Osteoblast (primary cell): ENCODE data around the gene AIF1L. TPM values are rescaled to one million over a fixed set of nuclear protein-coding genes. Genes with fewer than 3 reads are reported as not detected.
"Not testable (repeated sequence)": the region's sequence is repeated elsewhere in the genome, so short reads cannot be mapped to it uniquely, and the experiment has no call there.

Experiments used
- DNase-seq: peaks from one replicate; pipeline ENCODE4 v3.0.0; 2011; ENCODE audit warnings: low spot score, mixed read lengths; ENCODE audit not compliant: insufficient read length; ENCODE audit errors: missing footprints
- H2AFZ ChIP-seq: 2 replicates; pipeline ENCODE4 v1.6.0; 2011; ENCODE audit warnings: mild to moderate bottlenecking, low read length
- H3K27ac ChIP-seq: 2 replicates; pipeline ENCODE4 v1.5.1; 2011; ENCODE audit warnings: mild to moderate bottlenecking, low read depth, low read length, moderate library complexity
- H3K27me3 ChIP-seq: 2 replicates; pipeline ENCODE4 v1.6.0; 2012; ENCODE audit warnings: mild to moderate bottlenecking, control low read depth, inconsistent platforms, low read length, moderate library complexity; ENCODE audit not compliant: insufficient read depth
- H3K36me3 ChIP-seq: 2 replicates; pipeline ENCODE4 v1.5.1; 2011; ENCODE audit warnings: mild to moderate bottlenecking, low read length, control low read depth, moderate library complexity; ENCODE audit not compliant: insufficient read depth
- H3K4me1 ChIP-seq: 2 replicates; pipeline ENCODE4 v1.5.1; 2011; ENCODE audit warnings: mild to moderate bottlenecking, low read length, control low read depth, moderate library complexity; ENCODE audit not compliant: insufficient read depth
- H3K4me2 ChIP-seq: 2 replicates; pipeline ENCODE4 v1.6.0; 2011; ENCODE audit warnings: mild to moderate bottlenecking, low read length; ENCODE audit not compliant: insufficient read depth
- H3K4me3 ChIP-seq: fragments of 200-600 bp; sonication (generic); 3 replicates; pipeline ENCODE4 v1.5.1; 2012; ENCODE audit warnings: mild to moderate bottlenecking, low read length, inconsistent platforms; ENCODE audit not compliant: insufficient read depth
- H3K79me2 ChIP-seq: 2 replicates; pipeline ENCODE4 v1.6.0; 2012; ENCODE audit warnings: mild to moderate bottlenecking, low read length, control low read depth, inconsistent platforms; ENCODE audit not compliant: insufficient read depth
- H3K9me3 ChIP-seq: 2 replicates; pipeline ENCODE4 v1.5.1; 2011; ENCODE audit warnings: low read depth, low read length, control low read depth
- H4K20me1 ChIP-seq: 2 replicates; pipeline ENCODE4 v1.6.0; 2012; ENCODE audit warnings: mild to moderate bottlenecking, low read length, control low read depth; ENCODE audit not compliant: insufficient read depth
- total RNA-seq: library from RNA; depleted of rRNA; stranded (reverse); fragments of >200 nt; gene quantifications from 2 replicates; pipeline ENCODE4 v1.2.3, GENCODE V29; 2012
- TF ChIP-seq, protein P1 (sequence below): IDR thresholded peaks from 2 replicates; pipeline ENCODE4 v1.5.1; 2011; ENCODE audit warnings: mild to moderate bottlenecking, low read depth, low read length, moderate library complexity; ENCODE audit errors: extremely low read depth

The AIF1L gene
- total RNA-seq, 1 donor, result not detected

DNA sequence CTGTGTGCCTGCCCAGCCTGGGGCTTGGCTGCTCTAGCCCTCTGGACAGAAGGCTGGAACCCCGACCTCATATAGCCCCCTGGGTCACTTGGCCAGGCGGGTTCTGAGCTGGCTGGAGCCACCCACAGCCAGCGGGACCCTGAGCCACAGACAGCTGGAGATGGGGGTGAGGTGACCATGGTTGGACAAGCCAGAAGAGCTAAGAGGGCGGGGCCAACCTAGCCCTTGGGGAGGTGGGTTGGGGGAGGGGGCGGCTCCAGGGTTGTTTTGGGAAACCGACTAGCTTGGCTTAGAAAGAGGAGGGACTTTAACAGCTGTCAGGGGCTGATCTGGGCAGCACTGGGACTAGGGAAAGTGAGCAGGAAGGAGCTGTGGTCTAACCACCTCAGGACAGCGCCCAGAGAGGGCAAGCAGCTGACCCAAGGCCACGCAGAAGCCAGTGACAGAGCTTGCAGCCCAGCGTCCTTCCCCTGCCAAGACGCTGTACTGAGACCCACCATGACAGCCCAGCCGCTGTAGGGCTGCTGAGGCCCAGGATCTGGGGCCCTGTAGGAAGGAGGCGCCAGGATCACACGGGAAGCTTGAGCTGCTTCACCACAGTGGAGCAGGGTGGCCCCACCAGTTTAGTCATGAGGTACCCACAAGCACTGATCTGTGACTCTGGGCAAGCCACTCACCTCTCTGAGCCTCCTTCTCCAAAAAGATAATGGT is 2.2 kb downstream of the AIF1L start:
- DNase-seq, result peak; percentile 85
- Histone ChIP-seq H3K36me3 (no peaks in the 10 kb centered on the region), H3K4me2 (no peak overlapping the region), H3K4me1 (no peaks in the 10 kb centered on the region), H3K27ac (no peak overlapping the region), H3K9me3 (no peaks in the 10 kb centered on the region), H3K27me3 (peaks cover 45% of the 10 kb centered on the region), H4K20me1 (no peaks in the 10 kb centered on the region), H3K4me3 (no peak overlapping the region), H2AFZ (no peak overlapping the region), H3K79me2 (no peaks in the 10 kb centered on the region)
- TF ChIP-seq, protein P1, sequence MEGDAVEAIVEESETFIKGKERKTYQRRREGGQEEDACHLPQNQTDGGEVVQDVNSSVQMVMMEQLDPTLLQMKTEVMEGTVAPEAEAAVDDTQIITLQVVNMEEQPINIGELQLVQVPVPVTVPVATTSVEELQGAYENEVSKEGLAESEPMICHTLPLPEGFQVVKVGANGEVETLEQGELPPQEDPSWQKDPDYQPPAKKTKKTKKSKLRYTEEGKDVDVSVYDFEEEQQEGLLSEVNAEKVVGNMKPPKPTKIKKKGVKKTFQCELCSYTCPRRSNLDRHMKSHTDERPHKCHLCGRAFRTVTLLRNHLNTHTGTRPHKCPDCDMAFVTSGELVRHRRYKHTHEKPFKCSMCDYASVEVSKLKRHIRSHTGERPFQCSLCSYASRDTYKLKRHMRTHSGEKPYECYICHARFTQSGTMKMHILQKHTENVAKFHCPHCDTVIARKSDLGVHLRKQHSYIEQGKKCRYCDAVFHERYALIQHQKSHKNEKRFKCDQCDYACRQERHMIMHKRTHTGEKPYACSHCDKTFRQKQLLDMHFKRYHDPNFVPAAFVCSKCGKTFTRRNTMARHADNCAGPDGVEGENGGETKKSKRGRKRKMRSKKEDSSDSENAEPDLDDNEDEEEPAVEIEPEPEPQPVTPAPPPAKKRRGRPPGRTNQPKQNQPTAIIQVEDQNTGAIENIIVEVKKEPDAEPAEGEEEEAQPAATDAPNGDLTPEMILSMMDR, result no peak

DNA sequence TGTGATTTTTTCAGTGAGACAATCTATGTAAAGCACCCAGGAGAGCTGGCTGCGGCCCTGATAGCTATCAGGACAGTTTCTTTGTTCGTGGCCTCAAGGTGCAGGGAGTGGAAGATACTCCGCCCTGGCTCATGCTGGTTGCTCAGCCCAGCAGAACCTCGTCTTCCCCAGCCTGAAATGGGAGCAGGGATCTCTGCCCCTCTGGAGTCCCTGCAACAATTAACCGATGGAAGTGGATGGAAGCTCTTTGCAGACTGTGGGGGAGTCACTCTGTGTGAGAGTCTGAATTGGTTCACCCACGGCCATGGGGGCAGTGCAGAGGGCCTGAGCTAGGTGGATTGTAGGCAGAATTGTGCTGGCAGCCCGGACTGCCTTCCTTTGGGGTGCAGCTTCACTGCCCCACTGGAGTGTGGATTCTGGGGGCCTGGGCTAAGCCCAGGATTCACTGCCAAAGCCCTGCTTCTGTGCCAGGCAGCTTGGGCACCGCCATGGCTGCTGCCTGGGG is 2.8 kb downstream of the AIF1L start:
- no peak overlapping the region for H2AFZ ChIP-seq
- TF ChIP-seq, protein P1, result no peak
- no peaks in the 10 kb centered on the region for H4K20me1 ChIP-seq
- no peaks in the 10 kb centered on the region for H3K4me1 ChIP-seq
- peaks cover 42% of the 10 kb centered on the region for H3K27me3 ChIP-seq
- H3K79me2 ChIP-seq, result no peaks in the 10 kb centered on the region
- no peaks in the 10 kb centered on the region for H3K36me3 ChIP-seq
- no peak overlapping the region for H3K4me3 ChIP-seq
- H3K27ac ChIP-seq, result no peak overlapping the region
- H3K9me3 ChIP-seq, result no peaks in the 10 kb centered on the region
- DNase-seq, result peak; percentile 76
- H3K4me2 ChIP-seq, result no peak overlapping the region

DNA sequence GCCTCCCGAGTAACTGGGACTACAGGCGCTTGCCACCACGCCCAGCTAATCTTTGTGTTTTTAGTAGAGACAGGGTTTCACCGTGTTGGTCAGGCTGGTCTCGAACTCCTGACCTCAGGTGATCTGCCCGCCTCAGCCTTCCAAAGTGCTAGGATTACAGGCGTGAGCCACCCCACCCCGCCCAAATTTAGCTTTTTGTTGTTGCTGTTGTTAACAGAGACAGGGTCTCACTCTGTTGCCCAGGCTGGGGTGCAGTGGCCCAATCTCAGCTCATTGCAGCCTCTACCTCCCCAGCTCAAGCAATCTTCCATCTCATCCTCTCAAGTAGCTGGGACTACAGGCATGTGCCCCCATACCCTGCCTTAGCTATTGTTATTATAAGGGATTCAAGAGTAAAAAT is 3.5 kb downstream of the AIF1L start:
- H3K4me2 ChIP-seq, H3K9me3 ChIP-seq, H4K20me1 ChIP-seq, H3K36me3 ChIP-seq, H2AFZ ChIP-seq, H3K4me1 ChIP-seq, H3K4me3 ChIP-seq, H3K27ac ChIP-seq, H3K79me2 ChIP-seq, DNase-seq: not testable (repeated sequence)
- peaks cover 35% of the 10 kb centered on the region for H3K27me3 ChIP-seq

DNA sequence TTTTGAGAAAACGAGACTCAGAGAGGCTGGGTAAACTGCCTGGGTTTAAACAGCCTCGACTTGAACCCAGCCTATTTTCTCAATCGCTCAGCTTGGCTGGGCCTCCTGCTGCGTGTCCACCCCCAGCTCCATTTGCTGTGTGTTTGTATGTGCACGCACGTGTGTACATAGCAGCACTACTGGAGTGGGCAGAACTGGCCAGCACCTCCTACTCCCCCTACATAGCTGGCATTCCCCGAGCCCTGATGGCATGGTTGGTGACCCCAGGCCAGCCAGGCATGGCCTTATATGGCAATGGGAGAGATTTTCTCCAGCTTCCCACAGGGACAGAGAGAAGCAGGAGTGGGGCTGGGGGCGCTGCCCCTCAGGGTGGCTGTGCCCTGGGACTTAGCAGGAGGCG is 4.1 kb downstream of the AIF1L start:
- TF ChIP-seq, protein P1, result no peak
- peak; percentile 59 for DNase-seq
- H4K20me1 ChIP-seq, result no peaks in the 10 kb centered on the region
- H3K9me3 ChIP-seq, result no peaks in the 10 kb centered on the region
- no peaks in the 10 kb centered on the region for H3K36me3 ChIP-seq
- H3K4me3 ChIP-seq, result no peak overlapping the region
- H3K4me1 ChIP-seq, result no peaks in the 10 kb centered on the region
- H3K79me2 ChIP-seq, result no peaks in the 10 kb centered on the region
- no peak overlapping the region for H3K4me2 ChIP-seq
- H2AFZ ChIP-seq, result no peak overlapping the region
- H3K27ac ChIP-seq, result no peak overlapping the region
- H3K27me3 ChIP-seq, result peaks cover 29% of the 10 kb centered on the region
